ENCODE measurements around the gene PARD3.

- TF ChIP-seq EP300 (IDR thresholded peaks at IDR 0.05), result no peak
- no peak for TF ChIP-seq POLR2A (IDR thresholded peaks at IDR 0.05; ENCODE audit: low read depth)
Observed at GRCh38 chr10:34809796-34810195, 5.3 kb downstream of the PARD3 start.
